ENCODE measurements around the gene GSTCD.
"Not testable (repeated sequence)": the region's sequence is repeated elsewhere in the genome, so short reads cannot be mapped to it uniquely, and the experiment has no call there.

The GSTCD gene

GRCh38 chr4:105707782-105708180 lies 803 bp upstream of the GSTCD start:
- TF ChIP-seq ZNF274 (IDR thresholded peaks at IDR 0.05; ENCODE audit: low read depth, low read length), result no peak
- H3K4me3 ChIP-seq (ENCODE audit: low read length), result peak overlapping the region; percentile 88

- TF ChIP-seq ZNF274 (IDR thresholded peaks at IDR 0.05; ENCODE audit: low read depth, low read length), result no peak
Measured at GRCh38 chr4:105709081-105709450, 482 bp downstream of the GSTCD start.

GRCh38 chr4:105710012-105710600 lies 1.5 kb downstream of the GSTCD start:
- no peak for TF ChIP-seq ZNF274 (IDR thresholded peaks at IDR 0.05; ENCODE audit: low read depth, low read length)
- peak overlapping the region; percentile 88; the same call in 1 of the 2 replicates for H3K4me3 ChIP-seq (ENCODE audit: low read length)

More at GRCh38 chr4:105709081-105709450, 482 bp downstream of the GSTCD start:
- peak overlapping the region; percentile 88 for H3K4me3 ChIP-seq (ENCODE audit: low read length)

GRCh38 chr4:105710678-105711077 lies 2.1 kb downstream of the GSTCD start:
- TF ChIP-seq ZNF274 (IDR thresholded peaks at IDR 0.05; ENCODE audit: low read depth, low read length), result no peak
- H3K4me3 ChIP-seq (ENCODE audit: low read length), result no peak overlapping the region; the same call in 1 of the 2 replicates

- no peak overlapping the region for H3K4me3 ChIP-seq (ENCODE audit: low read length)
- TF ChIP-seq ZNF274 (IDR thresholded peaks at IDR 0.05; ENCODE audit: low read depth, low read length), result no peak
Measured at GRCh38 chr4:105712766-105713165, 4.2 kb downstream of the GSTCD start.

GRCh38 chr4:105714071-105714521 lies 5.5 kb downstream of the GSTCD start:
- no peak for TF ChIP-seq ZNF274 (IDR thresholded peaks at IDR 0.05; ENCODE audit: low read depth, low read length)
- H3K4me3 ChIP-seq (ENCODE audit: low read length), result peak overlapping the region; percentile 50

GRCh38 chr4:105714932-105715331 lies 6.3 kb downstream of the GSTCD start:
- no peak overlapping the region for H3K4me3 ChIP-seq (ENCODE audit: low read length)
- TF ChIP-seq ZNF274 (IDR thresholded peaks at IDR 0.05; ENCODE audit: low read depth, low read length), result no peak

- no peak overlapping the region for H3K4me3 ChIP-seq (ENCODE audit: low read length)
- no peak for TF ChIP-seq ZNF274 (IDR thresholded peaks at IDR 0.05; ENCODE audit: low read depth, low read length)
Measured at GRCh38 chr4:105715692-105716278, 7.2 kb downstream of the GSTCD start.

- H3K4me3 ChIP-seq (ENCODE audit: low read length), result no peak overlapping the region
- no peak for TF ChIP-seq ZNF274 (IDR thresholded peaks at IDR 0.05; ENCODE audit: low read depth, low read length)
Measured at GRCh38 chr4:105719204-105719603, 10.6 kb downstream of the GSTCD start.

GRCh38 chr4:105725623-105726022 lies 17.0 kb downstream of the GSTCD start:
- no peak for TF ChIP-seq ZNF274 (IDR thresholded peaks at IDR 0.05; ENCODE audit: low read depth, low read length)
- no peak overlapping the region for H3K4me3 ChIP-seq (ENCODE audit: low read length)

GRCh38 chr4:105729895-105730294 lies 21.3 kb downstream of the GSTCD start:
- not testable (repeated sequence) for H3K4me3 ChIP-seq (ENCODE audit: low read length)

GRCh38 chr4:105735217-105735616 lies 26.6 kb downstream of the GSTCD start:
- H3K4me3 ChIP-seq (ENCODE audit: low read length), result not testable (repeated sequence)

- no peak for TF ChIP-seq ZNF274 (IDR thresholded peaks at IDR 0.05; ENCODE audit: low read depth, low read length)
- H3K4me3 ChIP-seq (ENCODE audit: low read length), result no peak overlapping the region
Measured at GRCh38 chr4:105741548-105741947, 33.0 kb downstream of the GSTCD start.

- TF ChIP-seq ZNF274 (IDR thresholded peaks at IDR 0.05; ENCODE audit: low read depth, low read length), result no peak
- no peak overlapping the region for H3K4me3 ChIP-seq (ENCODE audit: low read length)
Measured at GRCh38 chr4:105748222-105748621, 39.6 kb downstream of the GSTCD start.

- H3K4me3 ChIP-seq (ENCODE audit: low read length), result no peak overlapping the region
- TF ChIP-seq ZNF274 (IDR thresholded peaks at IDR 0.05; ENCODE audit: low read depth, low read length), result no peak
Measured at GRCh38 chr4:105751718-105752299, 43.2 kb downstream of the GSTCD start.

Measured in GM08714 (cell line).